HepG2 (cell line): Measurements from ENCODE around the gene LHX1. TPM values are rescaled to one million over a fixed set of nuclear protein-coding genes. Genes with fewer than 3 reads are reported as not detected.

Experiments used
- EED ChIP-seq: sonication (generic); formaldehyde crosslinking; IDR thresholded peaks from 2 replicates; pipeline ENCODE4 v1.5.0; 2020; ENCODE audit warnings: mild to moderate bottlenecking, missing genetic modification reagents
- FOXJ3 ChIP-seq: sonication (generic); formaldehyde crosslinking; IDR thresholded peaks from 2 replicates; pipeline ENCODE4 v1.4.0; 2020; ENCODE audit warnings: missing genetic modification reagents, mild to moderate bottlenecking, borderline replicate concordance
- GABPB1 ChIP-seq: IDR thresholded peaks from 2 replicates; pipeline ENCODE4 v1.6.1; 2016; ENCODE audit warnings: mild to moderate bottlenecking, missing genetic modification reagents, moderate library complexity, missing compliant biosample characterization
- GLI4 ChIP-seq: sonication (generic); formaldehyde crosslinking; IDR thresholded peaks from 2 replicates; pipeline ENCODE4 v1.5.1; 2020; ENCODE audit warnings: missing genetic modification reagents, mild to moderate bottlenecking, moderate library complexity, borderline replicate concordance
- HHEX ChIP-seq: IDR thresholded peaks from 2 replicates; pipeline ENCODE4 v1.6.1; 2016; ENCODE audit warnings: control low read depth
- ISL2 ChIP-seq: sonication (generic); formaldehyde crosslinking; IDR thresholded peaks from 2 replicates; pipeline ENCODE4 v1.5.0; 2020; ENCODE audit warnings: missing genetic modification reagents
- JDP2 ChIP-seq: sonication (generic); formaldehyde crosslinking; IDR thresholded peaks from 2 replicates; pipeline ENCODE4 v1.8.1; 2022; ENCODE audit warnings: missing genetic modification reagents, borderline replicate concordance
- KDM1A ChIP-seq: IDR thresholded peaks from 2 replicates; pipeline ENCODE4 v1.6.1; 2016; ENCODE audit warnings: missing compliant biosample characterization
- KLF9 ChIP-seq: IDR thresholded peaks from 2 replicates; pipeline ENCODE4 v1.6.1; 2016; ENCODE audit warnings: low read depth
- MLLT10 ChIP-seq: sonication (generic); formaldehyde crosslinking; IDR thresholded peaks from 2 replicates; pipeline ENCODE4 v1.4.0; 2020; ENCODE audit warnings: missing genetic modification reagents
- NFKB2 ChIP-seq: sonication (generic); formaldehyde crosslinking; IDR thresholded peaks from 2 replicates; pipeline ENCODE4 v1.4.0; 2020; ENCODE audit warnings: missing genetic modification reagents, borderline replicate concordance
- NONO ChIP-seq, 2 experiments: fragments of 450-650 bp in 1 of 2; sonication (generic) in 1 of 2; formaldehyde crosslinking in 1 of 2; IDR thresholded peaks in 1 of 2; conservative IDR thresholded peaks in 1 of 2; 2 replicates each; pipeline versions ENCODE4 v1.6.1 to v1.8.0; 2017 to 2022; ENCODE audit warnings: mild to moderate bottlenecking in 1 of 2, missing genetic modification reagents in 1 of 2, moderate library complexity in 1 of 2
- RCOR2 ChIP-seq: IDR thresholded peaks from 2 replicates; pipeline ENCODE4 v1.6.1; 2016; ENCODE audit warnings: missing biosample characterization, missing genetic modification reagents
- RXRA ChIP-seq: sonication (generic); formaldehyde crosslinking; IDR thresholded peaks from 2 replicates; pipeline ENCODE4 v1.5.1; 2020; ENCODE audit warnings: missing genetic modification reagents
- SAFB2 ChIP-seq: sonication (generic); formaldehyde crosslinking; IDR thresholded peaks from 2 replicates; pipeline ENCODE4 v1.5.1; 2020; ENCODE audit warnings: missing genetic modification reagents, low read depth, mild to moderate bottlenecking, borderline replicate concordance
- SMAD1 ChIP-seq: sonication (generic); formaldehyde crosslinking; IDR thresholded peaks from 2 replicates; pipeline ENCODE4 v1.4.0; 2020; ENCODE audit warnings: missing genetic modification reagents, low read depth, mild to moderate bottlenecking, borderline replicate concordance
- SNAPC2 ChIP-seq: sonication (generic); formaldehyde crosslinking; IDR thresholded peaks from 2 replicates; pipeline ENCODE4 v1.8.1; 2022; ENCODE audit warnings: mild to moderate bottlenecking, missing genetic modification reagents
- SUZ12 ChIP-seq: fragments of 150-350 bp; IDR thresholded peaks from 2 replicates; pipeline ENCODE4 v1.6.1; 2014; ENCODE audit warnings: low read depth, low read length
- THYN1 ChIP-seq: sonication (generic); formaldehyde crosslinking; IDR thresholded peaks from 2 replicates; pipeline ENCODE4 v1.8.1; 2023; ENCODE audit warnings: low read depth, mild to moderate bottlenecking, moderate library complexity, missing genetic modification reagents, borderline replicate concordance
- U2AF2 ChIP-seq: fragments of 200-400 bp; formaldehyde crosslinking; IDR thresholded peaks from 2 replicates; pipeline ENCODE4 v1.6.1; 2017; ENCODE audit warnings: low read depth, mild to moderate bottlenecking, low read length
- ZNF10 ChIP-seq: sonication (generic); formaldehyde crosslinking; IDR thresholded peaks from 2 replicates; pipeline ENCODE4 v1.4.0; 2020; ENCODE audit warnings: mild to moderate bottlenecking, low read depth, missing genetic modification reagents, borderline replicate concordance
- ZNF430 ChIP-seq: sonication (generic); formaldehyde crosslinking; IDR thresholded peaks from 2 replicates; pipeline ENCODE4 v1.9.0; 2021; ENCODE audit warnings: mild to moderate bottlenecking, missing genetic modification reagents
- ZNF616 ChIP-seq: sonication (generic); formaldehyde crosslinking; IDR thresholded peaks from 2 replicates; pipeline ENCODE4 v1.5.0; 2020; ENCODE audit warnings: low read depth, mild to moderate bottlenecking, missing genetic modification reagents
- ZNF724P ChIP-seq: sonication (generic); formaldehyde crosslinking; IDR thresholded peaks from 2 replicates; pipeline ENCODE4 v1.8.0; 2022; ENCODE audit warnings: missing genetic modification reagents, borderline replicate concordance
- ZNF879 ChIP-seq: sonication (generic); formaldehyde crosslinking; IDR thresholded peaks from 2 replicates; pipeline ENCODE4 v1.8.1; 2023; ENCODE audit warnings: missing genetic modification reagents
- polyA plus RNA-seq, 8 experiments: library from polyadenylated mRNA; depleted of rRNA in 3 of 8; stranded (reverse) in 7 of 8; unstranded in 1 of 8; fragments of >200 nt; fragmentation: Illumina TruSeq in 4 of 8; extraction: Trizol in 4 of 8; gene quantifications; 2 replicates each; pipeline versions ENCODE4 v1.2.1 to v1.2.3, GENCODE V29; 2011 to 2016; ENCODE audit warnings: low read depth in 4 of 8, missing spikeins in 1 of 8, mixed read lengths in 1 of 8; ENCODE audit not compliant: insufficient read depth in 1 of 8
- total RNA-seq, 5 experiments: library from RNA; depleted of rRNA; stranded (reverse); fragments of >200 nt; fragmentation: Illumina TruSeq; extraction: Trizol; gene quantifications; 2 replicates each; pipeline ENCODE4 v1.2.3, GENCODE V29; 2016; ENCODE audit warnings: low read depth in 1 of 5
- TF ChIP-seq, protein P1 (sequence below): sonication (generic); formaldehyde crosslinking; IDR thresholded peaks from 2 replicates; pipeline ENCODE4 v1.5.0; 2020; ENCODE audit warnings: missing genetic modification reagents
- TF ChIP-seq, protein P2 (sequence below): sonication (generic); formaldehyde crosslinking; IDR thresholded peaks from 2 replicates; pipeline ENCODE4 v1.8.0; 2022; ENCODE audit warnings: low read depth, missing genetic modification reagents
- TF ChIP-seq, protein P3 (sequence below): sonication (generic); formaldehyde crosslinking; IDR thresholded peaks from 2 replicates; pipeline ENCODE4 v1.9.0; 2022; ENCODE audit warnings: missing genetic modification reagents, mild to moderate bottlenecking, borderline replicate concordance

The LHX1 gene
- total and polyA plus RNA-seq, 2 of the 13 experiments (the other 11 are each of a cell fraction or from before 2014, with no cell fraction given), result not detected

DNA sequence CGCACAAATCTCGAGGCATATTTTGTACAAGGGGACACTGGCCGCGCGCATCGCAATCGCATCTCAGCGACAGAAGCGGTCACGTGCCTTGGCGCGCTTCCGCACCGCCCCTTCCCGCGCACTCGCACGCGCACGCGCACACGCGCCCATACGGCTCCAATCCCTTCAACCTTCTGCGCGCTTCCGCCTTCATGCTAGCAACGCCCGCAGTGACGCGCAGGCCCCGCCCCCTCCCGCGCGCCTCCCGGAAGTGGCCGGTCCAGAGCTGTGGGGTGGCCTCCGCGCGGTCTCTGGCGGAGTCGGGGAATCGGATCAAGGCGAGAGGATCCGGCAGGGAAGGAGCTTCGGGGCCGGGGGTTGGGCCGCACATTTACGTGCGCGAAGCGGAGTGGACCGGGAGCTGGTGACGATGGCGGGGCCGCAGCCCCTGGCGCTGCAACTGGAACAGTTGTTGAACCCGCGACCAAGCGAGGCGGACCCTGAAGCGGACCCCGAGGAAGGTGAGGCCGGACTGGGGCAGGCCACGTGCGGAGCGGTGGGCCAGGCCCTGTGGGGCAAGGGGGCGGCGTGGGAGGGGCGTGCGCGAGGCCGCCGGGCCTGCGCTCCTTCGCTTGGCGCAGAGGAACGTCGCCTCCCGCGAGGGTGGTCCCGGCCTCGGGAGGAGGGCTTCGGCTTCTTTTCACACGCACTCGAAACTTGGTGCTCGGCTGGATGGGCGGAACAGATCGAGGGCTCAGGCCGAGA, 11.6 kb downstream of the LHX1 start, which contains the start of gene AATF (continued):
- TF ChIP-seq GLI4 (CRISPR knock-in tag) (peak; percentile 97; the same call in 1 of the 2 replicates), NFKB2 (CRISPR knock-in tag) (peak; percentile 100), SMAD1 (CRISPR knock-in tag) (no peak; the same call in 1 of the 2 replicates), RCOR2 (CRISPR knock-in tag) (0 out of 2 replicates have a peak, but pooled peaks have one; percentile 23), FOXJ3 (no peak), EED (CRISPR knock-in tag) (peak; percentile 100), THYN1 (no peak; the same call in 1 of the 2 replicates), JDP2 (CRISPR knock-in tag) (no peak), SNAPC2 (CRISPR knock-in tag) (peak; percentile 96), KDM1A (no peak), SAFB2 (CRISPR knock-in tag) (peak; percentile 97), MLLT10 (CRISPR knock-in tag) (no peak), ZNF10 (no peak), ZNF430 (peak; percentile 100), ZNF879 (CRISPR knock-in tag) (peak; percentile 100), HHEX (CRISPR knock-in tag) (no peak), GABPB1 (CRISPR knock-in tag) (peak; percentile 97), KLF9 (peak; percentile 94), SUZ12 (no peak), ZNF616 (CRISPR knock-in tag) (peak; percentile 98), NONO (IDR thresholded peaks at IDR 0.05) (no peak), NONO (CRISPR knock-in tag; conservative IDR thresholded peaks at IDR 0.05) (peak; percentile 86), ISL2 (CRISPR knock-in tag) (peak; percentile 76; the same call in 1 of the 2 replicates), ZNF724P (CRISPR knock-in tag) (peak; percentile 98; the same call in 1 of the 2 replicates), RXRA (peak; percentile 78; the same call in 1 of the 2 replicates), U2AF2 (no peak)
- TF ChIP-seq, protein P1, sequence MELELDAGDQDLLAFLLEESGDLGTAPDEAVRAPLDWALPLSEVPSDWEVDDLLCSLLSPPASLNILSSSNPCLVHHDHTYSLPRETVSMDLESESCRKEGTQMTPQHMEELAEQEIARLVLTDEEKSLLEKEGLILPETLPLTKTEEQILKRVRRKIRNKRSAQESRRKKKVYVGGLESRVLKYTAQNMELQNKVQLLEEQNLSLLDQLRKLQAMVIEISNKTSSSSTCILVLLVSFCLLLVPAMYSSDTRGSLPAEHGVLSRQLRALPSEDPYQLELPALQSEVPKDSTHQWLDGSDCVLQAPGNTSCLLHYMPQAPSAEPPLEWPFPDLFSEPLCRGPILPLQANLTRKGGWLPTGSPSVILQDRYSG (CRISPR knock-in tag), result peak; percentile 95
- TF ChIP-seq, protein P2, sequence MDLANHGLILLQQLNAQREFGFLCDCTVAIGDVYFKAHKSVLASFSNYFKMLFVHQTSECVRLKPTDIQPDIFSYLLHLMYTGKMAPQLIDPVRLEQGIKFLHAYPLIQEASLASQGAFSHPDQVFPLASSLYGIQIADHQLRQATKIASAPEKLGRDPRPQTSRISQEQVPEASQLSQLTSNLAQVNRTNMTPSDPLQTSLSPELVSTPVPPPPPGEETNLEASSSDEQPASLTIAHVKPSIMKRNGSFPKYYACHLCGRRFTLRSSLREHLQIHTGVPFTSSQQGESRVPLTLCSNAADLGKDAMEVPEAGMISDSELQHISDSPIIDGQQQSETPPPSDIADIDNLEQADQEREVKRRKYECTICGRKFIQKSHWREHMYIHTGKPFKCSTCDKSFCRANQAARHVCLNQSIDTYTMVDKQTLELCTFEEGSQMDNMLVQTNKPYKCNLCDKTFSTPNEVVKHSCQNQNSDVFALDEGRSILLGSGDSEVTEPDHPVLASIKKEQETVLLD (CRISPR knock-in tag), result peak; percentile 77; the same call in 1 of the 2 replicates
- TF ChIP-seq, protein P3, sequence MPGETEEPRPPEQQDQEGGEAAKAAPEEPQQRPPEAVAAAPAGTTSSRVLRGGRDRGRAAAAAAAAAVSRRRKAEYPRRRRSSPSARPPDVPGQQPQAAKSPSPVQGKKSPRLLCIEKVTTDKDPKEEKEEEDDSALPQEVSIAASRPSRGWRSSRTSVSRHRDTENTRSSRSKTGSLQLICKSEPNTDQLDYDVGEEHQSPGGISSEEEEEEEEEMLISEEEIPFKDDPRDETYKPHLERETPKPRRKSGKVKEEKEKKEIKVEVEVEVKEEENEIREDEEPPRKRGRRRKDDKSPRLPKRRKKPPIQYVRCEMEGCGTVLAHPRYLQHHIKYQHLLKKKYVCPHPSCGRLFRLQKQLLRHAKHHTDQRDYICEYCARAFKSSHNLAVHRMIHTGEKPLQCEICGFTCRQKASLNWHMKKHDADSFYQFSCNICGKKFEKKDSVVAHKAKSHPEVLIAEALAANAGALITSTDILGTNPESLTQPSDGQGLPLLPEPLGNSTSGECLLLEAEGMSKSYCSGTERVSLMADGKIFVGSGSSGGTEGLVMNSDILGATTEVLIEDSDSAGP (CRISPR knock-in tag), result peak; percentile 95
